HuH-7 (cell line): ENCODE data around the gene RAB28.
"Not testable (repeated sequence)": the region's sequence is repeated elsewhere in the genome, so short reads cannot be mapped to it uniquely, and the experiment has no call there.

Experiments used
- DNase-seq: peaks from one replicate; pipeline ENCODE4 v3.0.0; 2011; ENCODE audit warnings: low spot score

The RAB28 gene

DNA sequence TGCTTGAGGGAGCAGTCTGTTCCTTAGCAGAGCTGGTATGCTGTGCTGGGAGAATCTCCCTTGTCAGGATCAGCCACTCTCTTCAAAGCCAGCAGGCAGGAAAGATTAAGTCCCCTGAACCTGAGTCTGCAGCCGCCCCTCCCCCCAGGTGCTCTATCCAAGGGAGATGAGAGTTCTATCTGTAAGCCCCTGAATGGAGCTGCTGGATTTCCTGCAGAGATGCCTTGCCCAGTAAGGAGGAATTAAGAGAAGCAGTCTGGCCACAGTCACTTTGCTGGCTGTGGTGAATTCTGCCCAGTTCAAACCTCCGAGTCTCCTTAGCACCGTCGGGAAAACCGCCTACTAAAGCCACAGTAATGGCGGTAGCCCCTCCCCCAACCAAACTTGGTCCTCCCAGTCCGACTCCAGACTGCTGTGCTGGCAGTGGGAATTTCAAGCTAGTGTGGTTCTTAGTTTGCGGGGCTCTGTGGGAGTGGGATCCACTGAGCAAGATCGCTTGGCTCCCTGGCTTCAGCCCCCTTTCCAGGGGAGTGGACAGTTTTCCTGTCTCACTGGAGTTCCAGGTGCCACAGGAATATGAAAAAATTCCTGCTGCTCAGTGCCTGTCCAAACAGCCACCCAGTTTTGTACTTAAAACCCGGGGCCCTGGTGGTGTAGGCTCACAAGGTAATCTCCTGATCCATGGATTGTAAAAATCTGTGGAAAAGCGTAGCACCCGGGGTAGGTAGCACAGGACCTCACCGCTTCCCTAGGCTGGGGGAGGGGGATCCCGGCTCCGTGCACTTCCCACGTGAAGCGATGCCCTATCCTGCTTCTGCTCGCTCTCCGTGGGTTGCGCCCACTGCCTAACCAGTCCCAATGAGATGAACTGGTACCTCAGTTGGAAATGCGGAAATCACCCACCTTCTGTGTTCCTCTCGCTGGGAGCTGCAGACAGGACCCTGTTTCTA is 38.0 kb downstream of the RAB28 start:
- DNase-seq, result no peak

DNA sequence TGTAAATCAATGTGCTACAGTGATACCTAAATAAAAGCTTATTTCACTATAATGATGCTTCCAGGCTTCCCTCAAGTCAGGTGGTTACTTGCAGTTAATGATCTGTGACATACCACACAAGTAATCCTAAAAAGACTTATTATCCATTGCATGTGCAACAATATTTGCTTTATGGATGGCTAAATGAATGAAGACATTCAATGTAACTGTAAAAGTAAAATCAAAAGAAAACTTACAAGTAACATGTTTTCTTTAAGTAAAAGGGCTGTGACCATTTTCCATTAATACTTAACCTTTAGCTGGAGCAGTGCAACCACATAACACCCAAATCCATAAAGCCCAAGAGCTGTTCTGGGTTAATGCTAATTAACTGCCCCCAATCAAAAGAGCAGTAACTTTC is 42.6 kb downstream of the RAB28 start:
- DNase-seq, result no peak

DNA sequence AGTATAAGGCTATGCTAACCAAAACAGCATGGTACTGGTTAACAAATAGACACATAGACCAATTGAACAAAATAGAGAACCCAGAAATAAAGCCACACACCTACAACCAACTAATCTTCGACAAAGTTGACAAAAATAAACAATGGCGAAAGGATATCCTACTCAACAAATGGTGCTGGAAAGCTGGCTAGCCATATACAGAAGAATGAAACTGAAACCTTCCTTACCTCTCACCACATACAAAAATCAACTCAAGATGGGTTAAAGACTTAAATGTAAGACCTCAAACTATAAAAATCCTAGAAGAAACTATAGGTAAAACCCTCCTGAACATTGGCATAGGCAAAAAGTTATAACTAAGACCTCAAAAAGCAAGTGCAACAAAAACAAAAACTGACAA is 47.2 kb downstream of the RAB28 start:
- DNase-seq, result no peak

DNA sequence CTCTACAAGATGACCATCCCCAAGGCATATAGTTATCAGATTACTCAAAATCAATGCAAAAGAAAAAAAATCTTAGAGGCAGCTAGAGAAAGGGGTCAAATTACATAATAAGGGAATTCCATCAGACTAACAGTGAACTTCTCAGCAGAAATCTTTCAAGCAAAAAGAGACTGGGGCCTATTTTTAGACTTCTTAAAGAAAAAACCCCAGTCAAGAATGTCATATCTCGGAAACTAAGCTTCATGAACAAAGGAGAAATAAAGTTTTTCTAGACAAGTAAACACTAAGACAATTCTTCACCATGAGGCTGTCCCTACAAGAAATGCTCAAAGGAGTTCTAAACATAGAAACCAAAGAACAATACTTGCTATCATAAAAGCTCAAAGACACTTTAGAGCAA is 51.7 kb downstream of the RAB28 start:
- no peak for DNase-seq

DNA sequence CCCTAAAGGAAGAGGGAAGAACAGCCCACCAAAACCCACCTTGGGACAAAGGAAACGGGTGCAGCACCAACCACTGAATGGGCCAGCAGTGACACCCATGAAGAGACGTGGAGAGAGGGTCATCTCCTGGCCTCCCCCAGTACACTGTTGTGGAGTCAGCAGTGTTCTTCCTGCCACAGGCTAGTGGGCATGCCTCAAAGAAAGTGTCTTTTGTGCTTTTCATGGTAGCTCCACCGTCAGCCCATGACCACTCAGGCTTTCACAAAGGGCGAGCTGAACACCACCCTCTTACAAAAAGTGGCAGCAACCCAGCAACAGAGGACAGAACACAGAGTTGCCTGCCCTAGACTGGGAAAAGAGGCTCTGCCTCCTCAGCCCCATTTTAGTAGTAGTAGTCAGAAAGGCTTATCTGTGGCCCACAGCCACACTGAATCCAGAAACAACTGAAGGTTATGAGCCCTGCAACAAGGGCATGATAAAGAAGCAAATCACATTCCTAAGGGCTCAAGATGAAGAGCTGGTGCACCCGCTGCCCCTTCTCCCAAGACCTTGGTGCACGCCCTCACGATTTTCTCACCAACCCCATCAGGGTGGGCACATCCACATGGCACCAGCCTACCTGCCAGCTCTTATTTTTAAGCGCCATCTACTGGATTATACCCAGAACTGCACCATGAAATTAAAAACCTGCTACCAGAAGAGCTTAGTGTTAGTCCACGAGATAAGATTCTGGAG is 53.1 kb downstream of the RAB28 start:
- DNase-seq, result peak; percentile 23

DNA sequence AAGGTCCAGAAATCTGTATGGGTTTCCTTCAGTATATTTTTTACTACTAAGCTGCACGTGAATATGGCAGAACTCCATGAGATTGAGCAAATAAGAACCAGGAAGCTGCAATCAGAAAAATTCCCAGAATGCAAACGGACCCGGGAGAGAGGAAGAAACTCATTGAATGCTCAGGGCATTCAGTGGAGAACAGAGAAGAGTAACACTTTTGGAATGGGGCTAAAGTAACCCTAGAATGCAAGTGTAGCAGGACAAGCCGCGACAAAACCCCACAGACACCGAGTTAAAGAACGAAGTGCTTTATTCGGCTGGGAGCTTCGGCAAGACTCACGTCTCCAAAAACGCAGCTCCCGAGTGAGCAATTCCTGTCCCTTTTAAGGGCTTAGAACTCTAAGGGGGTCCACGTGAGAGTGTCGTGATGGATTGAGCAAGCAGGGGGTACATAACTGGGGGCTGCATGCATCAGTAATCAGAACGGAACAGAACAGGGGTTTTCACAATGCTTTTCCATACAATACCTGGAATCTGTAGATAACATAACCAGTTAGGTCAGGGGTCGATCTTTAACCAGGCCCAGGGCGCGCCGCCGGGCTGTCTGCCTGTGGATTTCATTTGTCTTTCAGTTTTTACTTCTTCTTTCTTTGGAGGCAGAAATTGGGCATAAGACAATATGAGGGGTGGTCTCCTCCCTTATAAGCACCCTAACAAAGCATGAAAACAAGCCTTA is 56.4 kb downstream of the RAB28 start:
- DNase-seq, result peak; percentile 45

DNA sequence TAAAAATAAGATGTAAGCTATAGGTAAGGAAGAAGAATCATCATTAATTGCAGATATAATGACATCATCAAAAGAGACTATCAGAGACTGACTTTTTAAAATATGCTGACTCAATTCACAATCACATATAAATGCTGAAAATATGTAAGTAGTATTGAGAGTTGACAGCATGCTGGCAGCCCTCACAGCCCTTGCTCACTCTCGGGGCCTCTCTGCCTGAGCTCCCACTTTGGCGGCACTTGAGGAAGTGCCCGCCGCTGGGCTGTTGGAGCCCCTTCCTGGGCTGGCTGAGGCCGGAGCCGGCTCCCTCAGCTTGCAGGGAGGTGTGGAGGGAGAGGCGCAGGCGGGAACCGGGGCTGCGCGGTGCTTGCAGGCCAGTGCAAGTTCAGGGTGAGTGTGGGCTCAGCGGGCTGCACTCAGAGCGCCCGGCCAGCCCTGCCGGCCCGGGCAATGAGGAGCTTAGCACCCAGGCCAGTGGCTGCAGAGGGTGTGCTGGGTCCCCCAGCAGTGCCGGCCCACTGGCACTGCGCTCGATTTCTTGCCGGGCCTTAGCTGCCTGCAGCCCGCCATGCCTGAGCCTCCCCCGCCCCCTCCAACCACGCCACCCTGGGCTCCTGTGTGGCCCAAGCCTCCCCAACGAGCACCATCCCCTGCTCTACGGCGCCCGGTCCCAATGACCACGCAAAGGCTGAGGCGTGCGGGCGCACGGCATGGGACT is 68.9 kb downstream of the RAB28 start:
- DNase-seq, result no peak

DNA sequence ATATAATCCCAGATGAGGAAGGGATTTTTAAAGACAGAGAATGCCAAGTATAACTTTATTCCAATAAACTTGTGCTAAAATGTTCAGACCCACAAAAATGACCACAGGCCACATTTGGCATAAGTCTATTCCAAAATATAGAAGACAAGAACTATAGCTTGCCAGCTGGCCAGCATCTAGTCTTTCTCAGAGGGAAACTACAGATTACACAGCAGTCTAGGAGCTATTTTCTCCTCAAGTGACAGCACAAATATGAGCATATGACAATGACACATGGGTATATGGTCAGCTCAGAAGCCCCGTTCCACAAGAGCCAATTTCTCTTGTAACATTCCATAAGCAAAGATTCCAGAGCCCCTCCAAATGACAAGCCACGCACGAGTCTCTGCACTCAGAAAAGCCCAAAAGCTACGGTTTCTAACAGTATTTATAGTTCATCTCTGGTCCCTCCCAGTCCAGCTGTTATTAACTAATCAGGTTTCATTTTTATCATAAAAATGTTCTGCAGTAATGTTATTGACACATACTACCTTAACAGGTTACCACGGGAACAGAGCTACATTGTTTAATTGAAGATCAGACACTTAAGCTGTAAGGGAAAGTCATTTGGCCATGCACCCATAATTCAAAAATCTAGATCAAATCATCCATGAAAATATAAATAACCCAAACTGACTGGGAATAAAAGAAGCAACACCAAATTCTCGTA is 70.3 kb downstream of the RAB28 start:
- no peak for DNase-seq

DNA sequence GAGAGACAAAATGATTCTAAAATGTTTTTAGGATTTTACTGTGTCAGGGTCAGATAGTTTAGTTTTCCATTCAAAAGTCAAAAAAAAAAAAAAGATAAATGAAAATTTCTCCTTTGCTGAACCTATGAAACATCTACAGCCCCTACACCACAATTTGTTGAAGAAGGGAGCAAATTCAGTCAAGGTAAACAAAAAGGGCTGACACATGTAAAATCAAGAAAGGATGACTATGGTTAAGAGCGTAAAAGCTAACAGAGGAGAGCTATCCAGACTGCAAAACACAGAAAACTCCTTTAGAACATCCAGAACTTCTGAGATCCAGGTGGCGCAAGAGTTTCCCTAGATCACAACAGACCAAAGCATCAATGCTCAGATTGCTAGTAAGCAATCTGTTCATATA is 72.2 kb downstream of the RAB28 start:
- no peak for DNase-seq

DNA sequence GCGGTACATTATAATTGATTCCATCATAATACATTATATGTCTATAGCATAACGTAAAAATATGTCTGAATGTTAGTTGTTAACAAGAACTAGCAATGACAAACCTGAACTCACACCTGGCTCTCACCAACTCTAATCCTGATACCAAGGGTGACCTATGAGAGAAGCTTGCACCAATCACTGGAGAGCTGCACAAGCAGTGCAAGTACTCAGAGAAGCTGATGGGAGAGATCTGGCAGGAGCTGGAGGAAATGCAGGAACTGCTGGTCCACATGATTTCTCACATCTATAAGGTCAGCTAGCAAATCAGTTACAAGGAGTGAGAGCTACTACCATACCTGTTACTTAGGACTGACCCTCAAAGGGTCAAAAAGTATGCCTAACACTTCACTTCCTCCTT is 74.8 kb downstream of the RAB28 start:
- no peak for DNase-seq

DNA sequence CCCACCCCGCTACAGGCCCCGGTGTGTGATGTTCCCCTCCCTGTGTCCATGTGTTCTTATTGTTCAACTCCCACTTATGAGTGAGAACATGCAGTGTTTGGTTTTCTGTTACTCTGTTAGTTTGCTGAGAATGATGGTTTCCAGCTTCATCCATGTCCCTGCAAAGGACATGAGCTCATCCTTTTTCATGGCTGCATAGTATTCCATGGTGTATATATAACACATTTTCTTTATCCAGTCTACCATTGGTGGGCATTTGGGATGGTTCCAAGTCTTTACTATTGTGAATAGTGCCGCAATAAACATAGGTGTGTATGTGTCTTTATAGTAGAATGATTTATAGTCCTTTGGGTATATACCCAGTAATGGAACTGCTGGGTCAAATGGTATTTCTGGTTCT is 78.0 kb downstream of the RAB28 start:
- not testable (repeated sequence) for DNase-seq

DNA sequence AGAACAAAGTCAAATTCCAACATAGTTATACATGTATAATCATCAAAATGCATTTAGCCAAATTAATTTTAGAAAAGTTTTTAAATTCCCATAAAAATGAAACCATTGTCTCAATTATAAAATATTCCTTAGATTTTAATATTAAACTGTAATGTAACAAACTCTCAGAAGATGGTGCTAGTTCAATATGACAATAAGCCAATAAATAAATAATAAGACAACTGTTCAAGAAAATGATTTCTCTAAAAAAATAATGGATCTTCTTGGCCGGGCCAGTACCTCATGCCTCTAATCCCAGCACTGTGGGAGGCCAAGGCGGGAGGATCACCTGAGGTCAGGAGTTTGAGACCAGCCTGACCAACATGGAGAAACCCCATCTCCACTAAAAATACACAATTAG is 80.3 kb downstream of the RAB28 start:
- DNase-seq, result no peak

DNA sequence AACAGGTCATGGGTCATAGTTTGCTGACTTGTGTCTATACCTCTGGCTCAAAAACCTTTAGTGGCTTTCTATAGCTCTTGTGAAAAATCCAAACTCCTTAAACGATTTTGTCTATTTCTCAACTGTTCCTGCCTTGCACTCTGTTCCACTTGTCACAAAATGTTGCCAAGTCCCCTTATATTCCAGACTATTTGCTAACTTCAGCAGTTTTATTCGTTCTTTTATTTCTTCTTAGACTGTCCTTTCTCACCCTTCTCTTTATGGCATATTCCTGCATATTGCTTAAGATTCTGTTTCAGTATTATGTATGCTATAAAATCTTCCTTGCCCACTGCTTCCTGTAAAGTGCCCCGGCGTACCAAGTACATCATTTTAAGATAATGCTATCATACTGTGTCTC is 80.8 kb downstream of the RAB28 start:
- no peak for DNase-seq

DNA sequence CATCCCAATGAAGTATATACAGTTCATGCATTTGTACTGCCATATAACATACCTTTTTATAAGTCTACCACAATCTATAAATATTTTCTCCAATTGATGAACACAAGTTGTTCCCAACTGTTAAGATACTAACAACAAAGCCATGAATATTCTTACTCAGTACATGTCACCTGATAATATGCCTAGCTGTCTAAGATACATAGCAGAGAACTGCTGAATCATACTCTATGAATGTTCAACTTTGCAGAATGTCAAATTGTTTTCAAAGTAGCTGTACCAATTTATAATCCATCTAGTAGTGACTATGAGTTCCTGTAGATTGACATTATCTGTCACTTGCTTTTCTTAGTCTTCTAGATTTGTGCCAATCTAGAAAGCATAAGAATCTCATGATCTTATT is 84.9 kb downstream of the RAB28 start:
- no peak for DNase-seq

DNA sequence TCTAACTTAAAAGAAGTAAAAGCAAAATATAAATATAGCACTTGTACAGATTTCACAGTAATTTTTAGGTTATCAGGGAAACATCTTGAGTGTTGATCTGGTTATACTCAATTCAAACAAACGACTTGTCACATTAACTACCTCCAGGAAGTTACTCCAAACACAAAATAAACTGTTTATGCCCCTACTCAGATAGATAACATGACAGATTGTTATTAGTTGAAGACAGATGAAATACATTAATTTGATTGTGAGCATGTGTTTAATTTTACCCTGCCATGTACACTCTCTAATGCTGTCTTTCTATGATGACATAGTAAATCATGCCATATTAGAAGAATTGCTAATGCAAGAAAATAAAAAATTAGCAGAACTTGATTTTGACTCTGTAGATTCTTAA is 88.0 kb downstream of the RAB28 start:
- DNase-seq, result no peak

DNA sequence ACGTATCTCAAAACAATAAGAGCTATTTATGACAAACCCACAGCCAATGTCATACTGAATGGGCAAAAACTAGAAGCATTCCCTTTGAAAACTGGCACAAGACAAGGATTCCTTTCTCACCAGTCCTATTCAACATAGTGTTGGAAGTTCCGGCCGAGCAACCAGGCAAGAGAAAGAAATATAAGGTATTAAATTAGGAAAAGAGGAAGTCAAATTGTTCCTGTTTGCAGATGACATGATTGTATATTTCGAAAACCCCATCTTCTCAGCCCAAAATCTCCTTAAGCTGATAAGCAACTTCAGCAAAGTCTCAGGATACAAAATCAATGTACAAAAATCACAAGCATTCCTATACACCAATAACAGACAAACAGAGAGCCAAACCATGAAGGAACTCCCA is 94.2 kb downstream of the RAB28 start:
- not testable (repeated sequence) for DNase-seq

DNA sequence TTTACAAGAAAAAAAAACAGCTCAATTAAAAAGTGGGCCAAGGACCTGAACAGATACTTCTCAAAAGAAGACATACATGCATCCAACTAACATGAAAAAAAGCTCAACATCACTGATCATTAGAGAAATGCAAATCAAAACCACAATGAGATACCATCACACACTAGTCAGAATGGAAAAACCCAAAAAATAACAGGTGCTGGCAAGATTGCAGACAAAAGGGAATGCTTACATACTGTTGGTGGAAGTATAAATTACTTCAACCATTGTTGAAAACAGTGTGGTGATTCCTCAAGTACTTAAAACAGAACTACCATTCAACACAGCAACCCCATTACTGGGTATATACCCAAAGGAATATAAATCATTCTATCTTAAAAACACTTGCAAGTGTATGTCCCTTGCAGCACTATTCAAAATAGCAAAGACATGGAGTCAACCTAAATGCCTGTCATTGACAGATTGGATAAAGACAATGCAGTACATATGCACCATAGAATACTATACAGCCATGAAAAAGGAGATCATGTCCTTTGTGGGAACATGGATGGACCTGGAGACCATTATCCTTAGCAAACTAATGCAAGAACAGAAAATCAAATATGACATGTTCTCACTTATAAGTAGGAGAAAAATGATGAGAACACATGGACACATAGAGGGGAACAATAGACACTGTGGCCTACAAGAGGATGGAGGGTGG is 97.6 kb downstream of the RAB28 start:
- no peak for DNase-seq

DNA sequence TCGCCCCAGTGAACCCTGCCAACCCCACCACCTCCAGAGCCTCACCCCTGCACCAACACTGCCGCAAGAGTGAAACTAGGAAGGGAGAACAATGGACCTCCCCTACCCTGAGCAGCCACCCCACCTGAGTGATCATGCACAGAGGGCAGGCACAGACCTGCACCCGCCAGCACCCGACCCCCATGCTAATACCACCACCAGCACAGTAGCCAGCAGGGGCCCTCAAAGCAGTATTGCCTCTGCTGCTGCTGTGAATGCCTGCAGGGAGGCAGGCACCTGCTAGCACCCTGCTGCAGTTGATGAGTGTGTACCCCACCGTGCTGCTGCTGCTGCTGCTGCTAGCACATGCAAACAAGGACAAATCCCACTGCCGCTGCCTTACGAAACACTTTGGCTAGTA is 100.1 kb downstream of the RAB28 start:
- no peak for DNase-seq

DNA sequence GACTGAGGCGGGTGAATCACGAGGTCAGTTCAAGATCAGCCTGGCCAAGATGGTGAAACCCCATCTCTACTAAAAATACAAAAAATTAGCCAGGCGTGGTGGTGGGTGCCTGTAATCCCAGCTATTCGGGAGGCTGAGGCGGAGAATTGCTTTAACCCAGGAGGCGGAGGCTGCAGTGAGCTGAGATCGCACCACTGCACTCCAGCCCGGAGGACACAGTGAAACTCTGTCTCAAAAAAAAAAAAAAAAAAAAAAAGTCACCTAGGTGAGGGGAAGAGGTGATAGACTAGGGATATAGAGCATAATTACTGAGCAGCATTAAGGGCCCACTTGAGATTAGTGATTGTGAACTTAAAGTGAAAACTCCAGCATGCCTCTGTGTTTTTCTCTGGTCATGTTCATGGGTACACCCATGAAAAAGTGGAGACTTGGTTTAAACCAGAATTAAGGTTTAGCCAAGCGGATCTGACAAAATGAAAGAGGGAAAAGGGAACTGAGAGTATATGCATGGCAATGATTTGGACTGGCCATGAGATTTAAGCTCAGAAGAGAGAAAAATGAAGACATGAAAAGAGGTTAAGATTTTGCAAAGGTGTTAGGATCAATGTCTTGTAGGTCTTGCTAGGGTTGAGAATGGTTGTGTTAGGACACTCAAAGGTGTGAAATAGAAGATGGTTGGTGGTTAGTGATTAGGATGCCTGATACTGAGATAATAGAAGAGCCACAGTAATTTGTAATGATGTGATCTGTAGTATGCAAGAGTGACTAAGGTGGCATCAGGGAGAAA is 105.0 kb downstream of the RAB28 start:
- no peak for DNase-seq

DNA sequence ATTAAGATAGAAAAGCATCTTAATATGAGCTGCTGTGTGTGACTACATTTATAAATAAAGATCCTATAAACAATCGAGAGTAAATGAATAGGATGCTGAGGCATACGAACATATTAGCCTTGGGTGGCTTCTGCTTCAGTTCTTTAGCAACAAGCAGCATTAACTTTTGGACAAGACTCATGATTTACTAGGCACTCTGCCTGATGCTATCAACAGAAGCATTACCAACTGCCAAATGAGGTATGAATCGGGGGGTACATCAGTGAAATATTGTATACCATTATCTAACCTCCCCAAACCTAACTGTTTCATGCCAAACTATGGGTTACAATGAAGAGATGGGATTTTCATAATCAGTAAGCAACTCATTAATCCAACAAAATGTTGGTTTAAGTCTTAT is 113.1 kb downstream of the RAB28 start:
- no peak for DNase-seq
